HepG2 (cell line): ENCODE measurements around the gene EI24.

ENCODE experiments used
- CBFB ChIP-seq: sonication (generic); formaldehyde crosslinking; IDR thresholded peaks from 2 replicates; pipeline ENCODE4 v1.4.0; 2020; ENCODE audit warnings: missing genetic modification reagents
- POLR2A ChIP-seq, 2 experiments: IDR thresholded peaks; 2 replicates each; pipeline ENCODE4 v1.6.1; 2011; ENCODE audit warnings: low read depth in 2 of 2, low read length in 2 of 2, mild to moderate bottlenecking in 1 of 2, moderate library complexity in 1 of 2; ENCODE audit not compliant: insufficient read depth in 1 of 2
- ZNF235 ChIP-seq: sonication (generic); formaldehyde crosslinking; IDR thresholded peaks from 2 replicates; pipeline ENCODE4 v1.8.1; 2023; ENCODE audit warnings: mild to moderate bottlenecking, missing genetic modification reagents, borderline replicate concordance
- TF ChIP-seq, protein P1 (sequence below): sonication (generic); formaldehyde crosslinking; IDR thresholded peaks from 2 replicates; pipeline ENCODE4 v1.8.0; 2022; ENCODE audit warnings: mild to moderate bottlenecking, missing genetic modification reagents, borderline replicate concordance

DNA sequence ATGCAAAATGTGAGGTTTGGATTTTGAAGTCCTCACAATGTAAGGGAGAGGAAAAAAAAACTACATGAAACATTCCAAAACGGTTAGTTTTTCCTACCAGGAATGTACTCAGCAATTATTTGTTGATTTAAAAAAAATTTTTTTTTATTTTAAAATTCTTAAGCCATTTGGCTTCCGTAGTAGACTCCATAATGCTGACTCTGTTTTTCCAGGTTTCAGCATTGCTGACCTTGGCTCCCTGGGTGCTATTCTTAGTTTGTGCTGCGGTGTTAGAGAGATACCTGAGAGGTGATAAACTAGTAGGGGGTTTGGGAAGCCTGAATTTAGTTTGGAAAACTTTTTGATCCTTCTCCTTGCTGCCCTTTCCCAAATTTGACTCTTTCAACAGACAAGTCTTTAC is 33.9 kb downstream of the EI24 start:
- TF ChIP-seq POLR2A (IDR thresholded peaks at IDR 0.05; ENCODE audit: insufficient read depth in 1 of 2, low read depth in 2 of 2, low read length in 2 of 2), result no peak
- TF ChIP-seq CBFB, result no peak
- TF ChIP-seq, protein P1, sequence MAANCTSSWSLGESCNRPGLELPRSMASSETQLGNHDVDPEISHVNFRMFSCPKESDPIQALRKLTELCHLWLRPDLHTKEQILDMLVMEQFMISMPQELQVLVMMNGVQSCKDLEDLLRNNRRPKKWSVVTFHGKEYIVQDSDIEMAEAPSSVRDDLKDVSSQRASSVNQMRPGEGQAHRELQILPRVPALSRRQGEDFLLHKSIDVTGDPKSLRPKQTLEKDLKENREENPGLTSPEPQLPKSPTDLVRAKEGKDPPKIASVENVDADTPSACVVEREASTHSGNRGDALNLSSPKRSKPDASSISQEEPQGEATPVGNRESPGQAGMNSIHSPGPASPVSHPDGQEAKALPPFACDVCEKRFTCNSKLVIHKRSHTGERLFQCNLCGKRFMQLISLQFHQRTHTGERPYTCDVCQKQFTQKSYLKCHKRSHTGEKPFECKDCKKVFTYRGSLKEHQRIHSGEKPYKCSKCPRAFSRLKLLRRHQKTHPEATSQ, result no peak
- TF ChIP-seq ZNF235 (CRISPR knock-in tag), result no peak
